Choroid plexus epithelial cell (primary cell): ENCODE results near the gene ATP2C1.

Experiments
- DNase-seq: peaks from one replicate; pipeline ENCODE4 v3.0.0-alpha.2; 2010; ENCODE audit warnings: low read depth
- H3K4me3 ChIP-seq: 2 replicates; pipeline ENCODE4 v1.5.1; 2011; ENCODE audit warnings: low read depth, mild to moderate bottlenecking, control low read depth, low read length, moderate library complexity
- TF ChIP-seq, protein P1 (sequence below): conservative IDR thresholded peaks from 2 replicates; pipeline ENCODE4 v1.5.1; 2011; ENCODE audit warnings: low read depth, mild to moderate bottlenecking, control low read depth, inconsistent platforms, low read length, moderate library complexity

The ATP2C1 gene

DNA sequence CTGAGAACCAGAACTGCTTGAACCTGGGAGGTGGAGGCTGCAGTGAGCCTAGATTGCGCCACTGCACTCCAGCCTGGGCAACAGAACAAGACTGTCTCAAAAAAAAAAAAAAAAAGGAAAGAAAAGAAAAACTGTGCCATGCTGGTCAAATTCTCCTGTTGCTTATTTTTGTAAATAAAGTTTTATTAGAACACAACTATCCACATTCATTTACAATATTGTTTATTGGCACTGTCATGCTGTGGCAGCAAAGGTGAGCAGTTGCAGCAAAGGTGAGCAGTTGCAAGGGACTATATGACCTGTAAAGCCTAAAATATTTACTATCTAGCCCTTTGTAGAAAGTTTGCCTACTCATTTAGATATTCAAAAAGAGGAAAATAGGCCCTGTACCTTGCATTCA, 114.4 kb downstream of the ATP2C1 start:
- no peak for DNase-seq
- H3K4me3 ChIP-seq = no peak overlapping the region
- TF ChIP-seq, protein P1, sequence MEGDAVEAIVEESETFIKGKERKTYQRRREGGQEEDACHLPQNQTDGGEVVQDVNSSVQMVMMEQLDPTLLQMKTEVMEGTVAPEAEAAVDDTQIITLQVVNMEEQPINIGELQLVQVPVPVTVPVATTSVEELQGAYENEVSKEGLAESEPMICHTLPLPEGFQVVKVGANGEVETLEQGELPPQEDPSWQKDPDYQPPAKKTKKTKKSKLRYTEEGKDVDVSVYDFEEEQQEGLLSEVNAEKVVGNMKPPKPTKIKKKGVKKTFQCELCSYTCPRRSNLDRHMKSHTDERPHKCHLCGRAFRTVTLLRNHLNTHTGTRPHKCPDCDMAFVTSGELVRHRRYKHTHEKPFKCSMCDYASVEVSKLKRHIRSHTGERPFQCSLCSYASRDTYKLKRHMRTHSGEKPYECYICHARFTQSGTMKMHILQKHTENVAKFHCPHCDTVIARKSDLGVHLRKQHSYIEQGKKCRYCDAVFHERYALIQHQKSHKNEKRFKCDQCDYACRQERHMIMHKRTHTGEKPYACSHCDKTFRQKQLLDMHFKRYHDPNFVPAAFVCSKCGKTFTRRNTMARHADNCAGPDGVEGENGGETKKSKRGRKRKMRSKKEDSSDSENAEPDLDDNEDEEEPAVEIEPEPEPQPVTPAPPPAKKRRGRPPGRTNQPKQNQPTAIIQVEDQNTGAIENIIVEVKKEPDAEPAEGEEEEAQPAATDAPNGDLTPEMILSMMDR = no peak

DNA sequence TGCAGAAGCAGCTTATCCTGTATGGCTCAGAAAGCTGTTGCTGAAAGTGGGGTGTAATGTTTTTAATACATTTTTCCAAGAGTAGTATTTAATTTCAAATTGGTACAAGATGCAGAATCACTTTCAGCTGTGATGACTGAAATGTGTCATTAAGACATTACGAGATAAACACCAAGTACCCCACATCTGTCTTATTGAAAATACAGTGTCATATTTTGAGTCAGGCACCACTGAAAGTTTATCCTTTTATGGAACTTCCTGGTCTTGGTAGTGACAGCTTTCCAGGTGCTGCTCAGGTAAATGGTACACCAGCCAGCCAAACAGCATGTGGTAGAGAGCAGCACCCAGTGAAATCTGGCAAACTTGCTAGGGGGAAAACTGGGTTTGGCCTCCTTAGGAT, 115.8 kb downstream of the ATP2C1 start:
- no peak for DNase-seq
- no peak overlapping the region for H3K4me3 ChIP-seq
- TF ChIP-seq, protein P1 = no peak

DNA sequence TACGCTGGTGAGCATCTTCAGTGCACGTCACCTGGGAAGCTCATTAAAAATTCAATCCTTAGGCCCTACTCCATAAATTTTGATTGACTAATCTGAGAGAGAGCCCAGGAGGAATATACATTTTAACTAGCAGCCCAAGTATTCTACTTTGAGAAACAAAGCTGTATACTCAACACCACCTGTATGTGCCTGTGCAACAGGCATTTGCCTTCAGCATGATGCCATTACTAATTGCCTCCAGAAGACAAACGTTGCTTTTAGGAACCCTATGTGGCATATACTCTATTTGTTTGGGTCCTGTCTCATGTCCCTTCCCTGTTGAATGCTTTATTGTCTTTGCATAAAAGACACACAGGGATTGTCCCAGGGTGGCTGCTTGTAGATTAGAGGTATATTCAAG, 125.1 kb downstream of the ATP2C1 start:
- no peak overlapping the region for H3K4me3 ChIP-seq
- no peak for DNase-seq
- TF ChIP-seq, protein P1 = no peak

DNA sequence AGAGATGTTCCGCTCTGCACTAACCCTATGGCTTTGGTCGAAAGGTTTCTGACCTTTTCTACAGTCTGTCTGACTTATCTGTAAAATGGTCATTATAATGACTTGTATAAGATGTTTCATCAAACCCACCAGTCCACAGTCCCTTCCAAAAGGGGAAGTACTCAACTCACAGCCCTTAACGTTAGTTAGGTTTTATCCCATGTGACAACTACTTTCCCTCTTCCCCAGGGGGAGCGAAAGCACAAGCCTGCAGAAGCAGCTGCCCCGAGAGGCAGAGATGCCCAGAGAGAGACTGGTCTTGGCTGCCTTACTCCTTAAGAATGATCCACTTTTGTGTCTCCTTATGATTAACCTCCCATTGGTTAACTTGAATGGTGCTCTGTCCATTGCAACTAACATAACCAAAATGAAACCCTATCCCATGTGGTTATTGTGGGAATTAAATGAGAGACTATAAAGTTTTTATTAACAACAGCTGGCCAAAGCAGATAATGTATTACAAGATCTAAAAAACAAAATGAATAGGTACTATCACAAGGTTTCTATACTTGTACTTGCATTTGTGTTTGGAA, 126.3 kb downstream of the ATP2C1 start:
- no peak for DNase-seq
- H3K4me3 ChIP-seq = no peak overlapping the region
- TF ChIP-seq, protein P1 = no peak

DNA sequence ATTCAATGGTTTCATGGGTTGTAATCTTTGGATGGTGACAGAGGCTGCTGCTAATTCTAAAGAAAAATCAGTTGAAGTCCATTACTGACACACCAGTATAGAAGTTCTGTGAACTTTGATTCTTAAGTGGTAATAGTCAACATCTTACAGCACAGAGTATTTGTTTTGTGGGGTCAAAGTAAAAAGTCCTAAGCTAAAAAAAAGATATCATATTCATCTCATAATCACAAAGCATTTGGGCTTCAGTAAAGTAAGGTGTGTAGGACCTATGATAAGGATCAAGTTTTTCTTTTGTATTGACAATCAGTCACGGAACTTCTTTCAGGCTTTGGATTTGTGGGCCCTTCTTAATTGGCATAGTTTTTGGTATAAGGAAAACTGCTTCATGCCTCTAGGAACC, 131.7 kb downstream of the ATP2C1 start:
- TF ChIP-seq, protein P1 = no peak
- DNase-seq = no peak
- no peak overlapping the region for H3K4me3 ChIP-seq

DNA sequence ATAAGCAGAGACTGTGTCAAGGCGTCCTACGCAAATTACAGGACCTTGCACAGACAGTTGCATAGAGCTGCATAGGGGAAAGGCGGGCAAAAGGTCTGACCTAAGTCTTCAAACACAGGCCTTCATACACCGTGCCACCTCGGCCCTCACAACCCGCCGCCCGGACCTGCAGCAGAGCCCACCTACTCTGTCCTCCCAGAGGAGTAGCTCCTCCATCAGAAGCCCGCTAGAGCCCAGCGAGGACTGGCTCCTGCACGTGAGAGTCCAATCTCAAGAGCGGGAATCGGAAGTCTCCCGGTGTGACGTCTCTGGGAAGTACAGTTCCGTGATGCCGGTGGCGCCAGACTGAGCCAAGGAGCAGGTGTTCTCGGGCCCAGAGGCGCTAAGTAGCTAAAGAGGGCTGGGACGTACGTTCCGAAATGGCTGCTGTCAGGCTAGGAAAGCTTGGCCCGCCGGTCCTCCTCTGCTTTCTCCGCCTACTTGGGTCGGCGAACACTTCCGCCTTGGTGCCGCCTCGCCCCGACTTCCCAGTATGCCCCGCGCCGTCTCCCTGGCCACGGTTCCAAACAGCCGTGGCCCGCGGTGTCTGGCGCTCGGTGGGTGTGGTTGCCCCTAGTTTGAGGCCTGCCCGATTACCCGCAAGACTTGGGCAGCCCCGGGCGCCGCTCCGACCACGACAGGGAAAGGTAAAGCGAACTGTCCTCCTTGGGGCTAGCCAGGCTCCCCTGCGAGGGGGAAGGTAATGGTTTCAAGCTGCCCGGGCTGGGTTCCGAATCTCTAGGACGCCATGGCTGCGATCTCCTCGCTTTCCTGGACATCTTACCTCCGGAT, 132.7 kb downstream of the ATP2C1 start, which contains the start of the genes ASTE1 and NEK11:
ASTE1 (minus strand) TSS at position 505 of the 831 bp plus-strand sequence. CDS start 1,519 bp downstream, outside the sequence.
NEK11 (plus strand) TSS at position 557 of the 831 bp plus-strand sequence. CDS start 2,832 bp downstream, outside the sequence.
- TF ChIP-seq, protein P1 = no peak
- DNase-seq = peak; percentile 87
- peak within 1 kb of the TSS; percentile 81 for H3K4me3 ChIP-seq
